Measurements from ENCODE around the gene ATAD3A.
"Not testable (repeated sequence)": the region's sequence is repeated elsewhere in the genome, so short reads cannot be mapped to it uniquely, and the experiment has no call there.

- not testable (repeated sequence) for TF ChIP-seq MAZ (IDR thresholded peaks at IDR 0.05; ENCODE audit: borderline replicate concordance, low read depth, low read length); POLR2A (IDR thresholded peaks at IDR 0.05; ENCODE audit: low read depth, low read length); BHLHE40 (IDR thresholded peaks at IDR 0.05; ENCODE audit: low read depth, low read length); SMC3 (IDR thresholded peaks at IDR 0.05; ENCODE audit: low read depth, low read length); CTCF (conservative IDR thresholded peaks at IDR 0.05; ENCODE audit: low read depth, low read length); USF2 (IDR thresholded peaks at IDR 0.05; ENCODE audit: low read depth, low read length); MXI1 (IDR thresholded peaks at IDR 0.05; ENCODE audit: borderline replicate concordance, low read depth, low read length); RAD21 (IDR thresholded peaks at IDR 0.05; ENCODE audit: low read length); RFX5 (IDR thresholded peaks at IDR 0.05; ENCODE audit: low read depth, low read length)
These were observed 463 bp downstream of the ATAD3A start for GRCh38 chr1:1512425-1512824.

Data from IMR-90 (cell line).